Effector memory CD4-positive, alpha-beta T cell (primary cell): ENCODE measurements around the gene DOCK9.

Experiments used
- DNase-seq, 3 donors: peaks; one replicate each; pipeline ENCODE4 v3.0.0-alpha.2; 2020
- H3K27ac ChIP-seq: 2 replicates; pipeline ENCODE4 v1.7.0; 2013; ENCODE audit warnings: mild to moderate bottlenecking, low read length, moderate library complexity; ENCODE audit not compliant: insufficient read depth, poor library complexity, severe bottlenecking
- H3K27me3 ChIP-seq: replicated peaks from 2 replicates; pipeline ENCODE4 v1.7.0; 2013; ENCODE audit warnings: mild to moderate bottlenecking, low read length; ENCODE audit not compliant: insufficient read depth, control insufficient read depth, poor library complexity, severe bottlenecking
- H3K36me3 ChIP-seq: 2 replicates; pipeline ENCODE4 v1.7.0; 2013; ENCODE audit warnings: mild to moderate bottlenecking, low read length, moderate library complexity; ENCODE audit not compliant: control insufficient read depth, insufficient read depth
- H3K4me1 ChIP-seq: 2 replicates; pipeline ENCODE4 v1.7.0; 2013; ENCODE audit warnings: low read length, mild to moderate bottlenecking; ENCODE audit not compliant: control insufficient read depth, insufficient read depth, poor library complexity, severe bottlenecking
- H3K4me3 ChIP-seq: 2 replicates; pipeline ENCODE4 v1.7.0; 2013; ENCODE audit warnings: low read length, low read depth, mild to moderate bottlenecking; ENCODE audit not compliant: insufficient read depth, poor library complexity, severe bottlenecking
- H3K9me3 ChIP-seq: 2 replicates; pipeline ENCODE4 v1.7.0; 2013; ENCODE audit warnings: mild to moderate bottlenecking, low read length, moderate library complexity; ENCODE audit not compliant: control insufficient read depth

DOCK9 gene

GRCh38 chr13:98962901-98963590 lies 14.8 kb downstream of the DOCK9 start:
- no peaks in the 10 kb centered on the region for H3K36me3 ChIP-seq
- no peaks in the 10 kb centered on the region for H3K4me1 ChIP-seq
- H3K27ac ChIP-seq, result no peak overlapping the region
- no peak for DNase-seq
- no peaks in the 10 kb centered on the region for H3K27me3 ChIP-seq
- H3K9me3 ChIP-seq, result no peaks in the 10 kb centered on the region
- H3K4me3 ChIP-seq, result no peak overlapping the region

DNA sequence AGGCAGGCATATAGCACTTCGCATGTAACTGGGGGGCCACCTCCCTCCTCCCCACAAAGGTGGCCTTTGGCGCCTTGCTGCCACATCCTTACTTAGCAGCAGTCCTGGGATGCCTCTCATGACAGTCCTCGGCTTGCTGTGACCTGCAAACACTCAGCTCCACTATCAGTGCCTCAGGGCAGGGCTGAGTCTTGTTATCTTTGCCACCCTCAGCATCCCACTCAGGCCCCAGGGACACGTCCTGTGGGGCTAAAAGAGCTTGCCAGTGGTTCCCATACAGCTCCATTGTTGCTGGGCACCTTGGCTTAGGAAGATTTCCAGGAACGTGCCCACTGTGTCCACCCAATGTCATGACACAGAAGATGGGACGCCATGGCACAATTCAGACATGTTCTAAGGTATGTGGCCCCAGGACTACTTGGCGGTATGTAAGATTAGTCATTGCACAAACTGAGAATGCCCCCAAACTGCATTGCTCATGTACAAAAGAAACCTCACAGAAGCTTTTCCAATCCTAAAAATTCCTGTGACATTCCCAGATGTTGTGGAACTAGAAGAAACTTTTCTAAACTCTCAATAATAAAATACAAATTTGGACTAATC lies 16.3 kb downstream of the DOCK9 start:
- no peaks in the 10 kb centered on the region for H3K9me3 ChIP-seq
- no peaks in the 10 kb centered on the region for H3K4me1 ChIP-seq
- no peak overlapping the region for H3K27ac ChIP-seq
- no peak overlapping the region for H3K4me3 ChIP-seq
- H3K27me3 ChIP-seq, result no peaks in the 10 kb centered on the region
- no peak for DNase-seq
- H3K36me3 ChIP-seq, result no peaks in the 10 kb centered on the region

DNA sequence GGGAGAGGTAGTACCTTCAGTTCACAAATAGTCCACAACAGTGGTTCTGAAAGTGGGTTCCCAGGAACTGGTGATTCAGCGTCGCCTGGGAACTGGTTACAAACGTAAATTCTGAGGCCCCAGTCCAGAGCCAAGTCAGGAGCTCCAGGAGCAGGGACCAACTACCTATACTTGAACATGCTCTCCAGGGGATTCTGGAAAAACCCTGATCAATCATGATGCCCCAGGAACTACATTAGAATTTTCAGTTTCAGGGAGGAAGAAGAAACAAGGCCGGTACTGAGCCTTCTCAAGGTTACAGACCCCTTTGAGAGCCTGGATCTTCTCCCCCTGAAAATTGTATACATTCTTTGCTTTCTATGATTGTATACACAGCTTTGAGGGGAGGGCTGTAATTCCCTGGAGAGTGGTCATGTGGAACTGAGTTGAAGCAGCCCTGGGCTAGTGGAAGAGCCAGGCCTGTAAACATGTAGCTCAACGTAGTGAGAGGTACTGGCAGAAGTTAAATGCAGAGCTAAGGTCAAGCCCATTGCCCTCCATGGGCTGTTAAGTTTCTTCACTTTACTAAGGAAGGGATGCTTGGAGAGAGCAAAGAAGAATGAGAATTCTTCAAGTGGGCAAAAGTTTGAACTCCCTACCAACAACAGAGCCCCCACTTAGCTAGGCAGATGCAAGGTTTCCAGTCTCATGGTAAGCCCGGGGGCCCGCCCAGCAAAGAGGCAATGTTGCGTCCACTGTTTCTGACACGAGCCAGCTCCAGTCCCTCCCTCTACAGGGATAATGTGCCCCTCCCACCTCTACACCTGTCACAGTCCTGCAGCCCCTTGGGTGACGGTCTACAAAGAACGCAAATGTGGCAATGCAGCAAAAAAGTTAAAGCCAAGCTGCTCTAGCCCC lies 17.0 kb downstream of the DOCK9 start:
- Histone ChIP-seq H3K27ac (no peak overlapping the region), H3K36me3 (no peaks in the 10 kb centered on the region), H3K9me3 (no peaks in the 10 kb centered on the region), H3K27me3 (no peaks in the 10 kb centered on the region), H3K4me3 (no peak overlapping the region), H3K4me1 (no peaks in the 10 kb centered on the region)
- no peak for DNase-seq

GRCh38 chr13:98959786-98960605 lies 17.9 kb downstream of the DOCK9 start:
- no peaks in the 10 kb centered on the region for H3K27me3 ChIP-seq
- no peaks in the 10 kb centered on the region for H3K9me3 ChIP-seq
- DNase-seq, result no peak
- H3K4me3 ChIP-seq, result no peak overlapping the region
- H3K36me3 ChIP-seq, result no peaks in the 10 kb centered on the region
- no peak overlapping the region for H3K27ac ChIP-seq
- no peaks in the 10 kb centered on the region for H3K4me1 ChIP-seq

DNA sequence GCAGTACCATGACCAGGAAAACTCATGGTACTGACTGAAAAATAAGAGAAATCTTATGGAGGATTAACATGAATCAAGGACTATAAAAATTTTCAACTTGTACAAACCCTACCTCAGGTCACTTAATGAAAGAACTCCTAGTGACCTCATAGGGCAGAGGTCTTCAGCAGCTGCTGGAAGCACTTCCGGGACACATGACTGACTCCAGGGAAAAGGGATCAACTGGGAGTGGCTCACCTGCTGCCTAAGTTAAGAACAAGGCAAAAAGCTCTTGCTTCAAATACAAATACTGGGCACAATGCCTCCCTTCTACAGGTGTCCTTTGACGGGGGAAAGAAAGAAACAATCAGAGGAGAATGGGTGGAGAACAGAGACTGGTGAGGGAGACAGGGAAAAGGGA lies 18.6 kb downstream of the DOCK9 start:
- Histone ChIP-seq H3K27me3 (no peaks in the 10 kb centered on the region), H3K27ac (no peak overlapping the region), H3K4me1 (no peaks in the 10 kb centered on the region), H3K9me3 (no peaks in the 10 kb centered on the region), H3K4me3 (no peak overlapping the region), H3K36me3 (no peaks in the 10 kb centered on the region)
- no peak for DNase-seq

DNA sequence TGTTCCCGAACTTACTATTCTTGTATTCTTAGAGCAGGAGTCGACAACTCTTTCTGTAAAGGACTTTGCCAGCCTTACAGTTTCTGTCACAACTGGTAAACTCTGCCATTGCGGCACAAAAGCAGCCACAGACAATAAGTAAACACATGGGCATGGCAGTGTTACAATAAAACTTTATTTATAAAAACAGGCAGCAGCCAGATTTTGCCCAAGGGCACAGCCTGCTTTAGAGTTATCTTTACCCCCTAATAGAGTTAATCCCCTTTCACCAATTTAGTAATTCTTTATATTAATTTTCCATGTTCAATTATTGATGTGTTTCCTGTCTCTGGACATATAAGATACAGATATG lies 19.4 kb downstream of the DOCK9 start:
- no peaks in the 10 kb centered on the region for H3K9me3 ChIP-seq

DNA sequence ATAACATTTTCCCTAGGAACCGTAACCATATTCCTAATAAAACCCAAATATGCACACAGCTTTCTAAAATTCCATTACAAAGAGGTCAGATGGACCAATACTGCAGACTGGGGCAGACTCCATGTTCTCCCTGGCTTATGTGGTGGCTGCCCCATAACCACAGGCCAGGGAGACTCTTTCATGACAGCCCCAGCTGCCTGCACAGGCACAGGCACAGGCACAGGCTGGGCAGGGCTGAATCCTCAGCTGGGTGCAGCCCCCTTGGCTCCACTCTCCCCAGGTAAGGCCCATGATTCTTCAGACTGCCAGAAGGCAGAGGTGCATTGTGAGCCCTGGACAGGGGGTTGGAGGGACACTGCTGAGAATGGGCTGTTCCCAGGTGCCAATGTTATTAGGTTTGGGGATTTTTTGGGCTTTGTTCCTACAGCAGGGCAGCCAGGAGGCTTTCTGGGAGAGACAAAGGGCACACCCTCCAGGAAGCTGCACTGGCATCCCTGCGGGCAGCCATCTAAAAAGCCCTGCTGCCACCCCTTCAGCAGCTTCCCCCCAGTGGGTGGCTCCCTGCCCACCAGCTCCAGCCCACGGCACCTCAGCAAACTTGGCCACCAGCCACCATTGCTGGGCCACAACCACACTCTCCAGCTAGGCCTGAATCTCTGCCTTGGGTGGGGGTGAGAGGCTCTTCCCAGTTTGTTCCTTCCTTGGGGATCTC lies 20.0 kb downstream of the DOCK9 start:
- Histone ChIP-seq H3K4me3 (no peak overlapping the region), H3K27ac (no peak overlapping the region), H3K9me3 (no peaks in the 10 kb centered on the region), H3K4me1 (no peaks in the 10 kb centered on the region), H3K27me3 (no peaks in the 10 kb centered on the region), H3K36me3 (no peaks in the 10 kb centered on the region)
- no peak for DNase-seq

More for the DNA sequence above, 19.4 kb downstream of the DOCK9 start:
- Histone ChIP-seq H3K27ac (no peak overlapping the region), H3K4me1 (no peaks in the 10 kb centered on the region), H3K4me3 (no peak overlapping the region), H3K27me3 (no peaks in the 10 kb centered on the region), H3K36me3 (no peaks in the 10 kb centered on the region)
- DNase-seq, result no peak

DNA sequence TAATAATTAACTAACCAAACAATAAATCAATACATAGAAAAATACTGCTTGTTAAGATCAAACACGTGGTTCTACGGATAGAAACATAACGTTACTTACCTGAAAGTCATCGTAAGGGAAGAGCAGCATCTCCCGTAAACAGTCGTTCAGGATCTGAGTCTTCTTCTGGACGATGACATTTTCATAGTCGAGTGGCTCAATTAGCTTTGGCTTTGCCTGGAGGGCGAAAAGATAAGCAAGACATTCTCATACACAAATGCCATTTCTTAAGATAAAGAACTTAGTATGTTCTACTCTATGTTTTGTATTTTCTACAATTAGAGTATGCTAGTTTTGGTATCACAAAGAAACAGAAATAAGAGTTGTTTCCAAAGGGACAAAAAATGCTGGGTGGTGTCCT lies 22.5 kb downstream of the DOCK9 start:
- DNase-seq, result no peak
- Histone ChIP-seq H3K36me3 (no peaks in the 10 kb centered on the region), H3K9me3 (no peaks in the 10 kb centered on the region), H3K27ac (no peak overlapping the region), H3K4me1 (no peaks in the 10 kb centered on the region), H3K4me3 (no peak overlapping the region), H3K27me3 (no peaks in the 10 kb centered on the region)

DNA sequence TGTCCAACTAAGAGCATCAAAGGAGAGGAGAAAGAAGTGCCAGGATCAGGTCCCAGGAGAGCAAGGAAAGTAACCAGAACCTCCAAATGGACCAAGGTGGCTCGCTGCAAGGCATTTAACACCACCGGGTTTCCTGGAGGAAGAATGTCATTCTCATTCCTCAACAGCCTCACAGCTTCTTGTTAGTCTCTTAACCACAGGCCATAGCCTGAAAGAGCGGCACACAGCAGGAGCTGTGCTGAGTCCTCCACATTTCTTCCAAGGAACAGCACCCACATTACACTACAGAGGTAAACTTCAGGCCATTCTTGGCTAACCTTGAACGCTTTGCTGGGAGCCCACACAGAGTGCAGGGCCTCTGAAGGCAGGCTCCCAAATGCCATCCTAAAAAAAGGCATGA lies 23.6 kb downstream of the DOCK9 start:
- no peaks in the 10 kb centered on the region for H3K36me3 ChIP-seq
- DNase-seq, result no peak
- H3K27me3 ChIP-seq, result no peaks in the 10 kb centered on the region
- H3K4me3 ChIP-seq, result no peak overlapping the region
- no peak overlapping the region for H3K27ac ChIP-seq
- H3K4me1 ChIP-seq, result no peaks in the 10 kb centered on the region
- H3K9me3 ChIP-seq, result no peaks in the 10 kb centered on the region
